ENCODE measurements around the gene FAM76A. TPM values are rescaled to one million over a fixed set of nuclear protein-coding genes. Genes with fewer than 3 reads are reported as not detected.

The FAM76A gene
- polyA plus RNA-seq, 1 experiment = 4.9 TPM

DNA sequence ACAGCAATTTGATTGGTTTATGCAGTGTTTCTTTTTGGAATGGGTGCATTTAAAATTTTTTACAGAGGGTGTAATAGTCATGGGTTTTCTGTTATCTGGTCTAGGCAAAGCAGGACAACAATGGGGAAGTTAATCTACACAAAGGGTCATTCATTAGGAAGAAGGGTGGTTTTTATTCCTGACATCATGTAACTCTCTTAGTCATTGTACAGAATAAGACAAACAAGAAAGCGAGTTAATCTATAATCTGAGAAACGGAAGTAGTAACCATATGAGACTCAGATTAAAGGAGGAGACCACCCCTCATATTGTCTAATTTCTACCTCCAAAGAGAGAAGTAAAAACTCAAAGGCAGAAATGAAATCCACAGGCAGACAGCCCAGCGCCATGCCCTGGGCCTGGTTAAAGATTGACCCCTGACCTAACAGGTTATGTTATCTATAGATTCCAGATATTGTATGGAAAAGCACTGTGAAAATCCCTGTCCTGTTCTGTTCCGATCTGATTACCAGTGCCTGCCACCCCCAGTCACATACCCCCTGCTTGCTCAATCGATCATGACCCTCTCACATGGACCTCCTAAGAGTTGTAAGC lies 43.3 kb upstream of the FAM76A start:
- ChIA-PET CTCF (interaction anchor here (1.6 kb wide), 1 partner anchor 37 kb away, joined by 3 read pairs; no protein-coding TSS in a partner anchor), POLR2A (no interaction called here)
- Histone ChIP-seq H3K9me3 (ENCODE audit: control insufficient read depth, insufficient read depth, low read length) (peaks cover 14% of the 10 kb centered on the region), H3K27me3 (ENCODE audit: control insufficient read depth, insufficient read depth, low read length) (peaks cover 25% of the 10 kb centered on the region), H3K27ac (ENCODE audit: low read depth, low read length) (no peak overlapping the region), H3K4me3 (ENCODE audit: low read depth, low read length) (no peak overlapping the region)
- TF ChIP-seq, protein P1, sequence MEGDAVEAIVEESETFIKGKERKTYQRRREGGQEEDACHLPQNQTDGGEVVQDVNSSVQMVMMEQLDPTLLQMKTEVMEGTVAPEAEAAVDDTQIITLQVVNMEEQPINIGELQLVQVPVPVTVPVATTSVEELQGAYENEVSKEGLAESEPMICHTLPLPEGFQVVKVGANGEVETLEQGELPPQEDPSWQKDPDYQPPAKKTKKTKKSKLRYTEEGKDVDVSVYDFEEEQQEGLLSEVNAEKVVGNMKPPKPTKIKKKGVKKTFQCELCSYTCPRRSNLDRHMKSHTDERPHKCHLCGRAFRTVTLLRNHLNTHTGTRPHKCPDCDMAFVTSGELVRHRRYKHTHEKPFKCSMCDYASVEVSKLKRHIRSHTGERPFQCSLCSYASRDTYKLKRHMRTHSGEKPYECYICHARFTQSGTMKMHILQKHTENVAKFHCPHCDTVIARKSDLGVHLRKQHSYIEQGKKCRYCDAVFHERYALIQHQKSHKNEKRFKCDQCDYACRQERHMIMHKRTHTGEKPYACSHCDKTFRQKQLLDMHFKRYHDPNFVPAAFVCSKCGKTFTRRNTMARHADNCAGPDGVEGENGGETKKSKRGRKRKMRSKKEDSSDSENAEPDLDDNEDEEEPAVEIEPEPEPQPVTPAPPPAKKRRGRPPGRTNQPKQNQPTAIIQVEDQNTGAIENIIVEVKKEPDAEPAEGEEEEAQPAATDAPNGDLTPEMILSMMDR (IDR thresholded peaks at IDR 0.05; ENCODE audit: low read depth, low read length) = no peak
- no peak for DNase-seq (ENCODE audit: low read depth, low spot score)

- ChIA-PET POLR2A (interaction anchor here (1.1 kb wide), 1 partner anchor 12 kb away, joined by 8 read pairs; the partner anchor contains the start of gene IFI6), CTCF (no interaction called here)
- H3K27me3 ChIP-seq (ENCODE audit: control insufficient read depth, insufficient read depth, low read length) = peaks cover 39% of the 10 kb centered on the region
Measured at GRCh38 chr1:27684176-27684575, 41.6 kb upstream of the FAM76A start.

DNA sequence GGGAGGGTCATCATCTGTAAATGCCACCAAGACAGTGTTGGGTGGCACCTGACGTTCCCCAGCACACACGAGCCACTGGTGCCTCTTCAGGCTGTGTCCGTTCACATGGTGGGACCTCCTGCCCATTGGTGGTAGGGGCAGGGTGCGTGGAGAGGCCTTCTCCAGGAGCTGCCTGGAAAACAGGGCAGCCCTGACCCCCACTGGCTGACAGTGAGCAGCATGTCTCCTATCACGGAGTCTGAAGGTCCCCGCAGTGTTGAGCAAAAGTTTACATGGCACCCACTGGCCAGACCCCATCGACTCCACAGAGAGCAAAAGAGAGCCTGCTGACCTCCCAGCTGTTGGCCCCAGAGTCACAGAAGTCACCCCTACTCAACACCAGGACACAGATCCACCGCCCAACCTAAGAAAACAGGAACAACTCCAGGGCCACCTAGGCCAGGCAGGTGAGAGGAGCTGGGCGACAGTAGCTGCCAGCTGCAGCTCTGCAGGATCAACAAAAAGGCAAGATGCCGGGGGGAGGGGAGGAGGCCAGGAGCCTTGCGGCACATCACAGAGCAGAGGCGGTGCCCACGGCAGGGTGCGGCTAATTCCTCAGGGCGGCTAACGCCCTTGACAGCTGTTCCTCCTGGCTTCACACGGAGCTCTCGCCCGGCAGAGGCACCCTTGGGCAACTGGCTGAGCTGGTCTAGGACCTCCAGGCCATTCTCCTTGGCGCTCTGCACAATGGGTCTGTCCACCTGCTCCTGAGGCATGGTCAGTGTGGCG lies 39.4 kb upstream of the FAM76A start:
- POLR2A ChIA-PET = interaction anchor here (0.6 kb wide), 1 partner anchor 241 kb away, joined by 5 read pairs; no protein-coding TSS in a partner anchor
- no peak for DNase-seq (ENCODE audit: low read depth, low spot score)
- H3K9me3 ChIP-seq (ENCODE audit: control insufficient read depth, insufficient read depth, low read length) = peaks cover 3% of the 10 kb centered on the region; the same call in 1 of the 2 replicates

More at GRCh38 chr1:27684176-27684575, 41.6 kb upstream of the FAM76A start:
- TF ChIP-seq, protein P1 (IDR thresholded peaks at IDR 0.05; ENCODE audit: low read depth, low read length) = no peak
- DNase-seq (ENCODE audit: low read depth, low spot score) = no peak
- Histone ChIP-seq H3K9me3 (ENCODE audit: control insufficient read depth, insufficient read depth, low read length) (peaks cover 14% of the 10 kb centered on the region), H3K27ac (ENCODE audit: low read depth, low read length) (no peak overlapping the region), H3K4me3 (ENCODE audit: low read depth, low read length) (no peak overlapping the region)

GRCh38 chr1:27687906-27688305 lies 37.9 kb upstream of the FAM76A start:
- Histone ChIP-seq H3K27me3 (ENCODE audit: control insufficient read depth, insufficient read depth, low read length) (peaks cover 53% of the 10 kb centered on the region), H3K9me3 (ENCODE audit: control insufficient read depth, insufficient read depth, low read length) (0 out of 2 replicates have a peak, but pooled peaks cover 3% of the 10 kb centered on the region), H3K4me3 (ENCODE audit: low read depth, low read length) (no peak overlapping the region), H3K27ac (ENCODE audit: low read depth, low read length) (no peak overlapping the region)
- DNase-seq (ENCODE audit: low read depth, low spot score) = no peak
- TF ChIP-seq, protein P1 (IDR thresholded peaks at IDR 0.05; ENCODE audit: low read depth, low read length) = no peak
- POLR2A ChIA-PET = no interaction called here
- CTCF ChIA-PET = no interaction called here

More for the DNA sequence above, 39.4 kb upstream of the FAM76A start:
- H3K27me3 ChIP-seq (ENCODE audit: control insufficient read depth, insufficient read depth, low read length) = peaks cover 45% of the 10 kb centered on the region
- TF ChIP-seq, protein P1 (IDR thresholded peaks at IDR 0.05; ENCODE audit: low read depth, low read length) = no peak
- no peak overlapping the region for H3K4me3 ChIP-seq (ENCODE audit: low read depth, low read length)
- CTCF ChIA-PET = no interaction called here
- H3K27ac ChIP-seq (ENCODE audit: low read depth, low read length) = no peak overlapping the region
